NCI-H2227 treated with DMSO at 0.1 percent for 48 hours (cell line): ENCODE data around the gene RAB6B.
"Not testable (repeated sequence)": the region's sequence is repeated elsewhere in the genome, so short reads cannot be mapped to it uniquely, and the experiment has no call there.

Source experiments
- DNase-seq: peaks from one replicate; lab custom pipeline; 2025; lab: John Stamatoyannopoulos, UW

Gene RAB6B

GRCh38 chr3:133805702-133806475, 89.8 kb downstream of the RAB6B start, which contains the start of gene SRPRB:
TSS of gene SRPRB (plus strand) at chr3:133805815. CDS start at chr3:133805849, 34 bp downstream.
- DNase-seq: peak; percentile 89

- DNase-seq: no peak
Measured at GRCh38 chr3:133805384-133805701, 90.3 kb downstream of the RAB6B start.

- DNase-seq: no peak
Measured at GRCh38 chr3:133804896-133805295, 90.8 kb downstream of the RAB6B start.

- DNase-seq: no peak
Measured at GRCh38 chr3:133803469-133803868, 92.2 kb downstream of the RAB6B start.

GRCh38 chr3:133799794-133800585, 95.7 kb downstream of the RAB6B start:
- DNase-seq: no peak

- no peak for DNase-seq
Measured at GRCh38 chr3:133797396-133798105, 98.1 kb downstream of the RAB6B start.

- DNase-seq: no peak
Measured at GRCh38 chr3:133792171-133792763, 103.4 kb downstream of the RAB6B start.

GRCh38 chr3:133788024-133788423, 107.7 kb downstream of the RAB6B start:
- no peak for DNase-seq

- no peak for DNase-seq
Measured at GRCh38 chr3:133783762-133784161, 111.9 kb downstream of the RAB6B start.

GRCh38 chr3:133782454-133782853, 113.2 kb downstream of the RAB6B start:
- no peak for DNase-seq

GRCh38 chr3:133781570-133781969, 114.1 kb downstream of the RAB6B start:
- DNase-seq: no peak

- not testable (repeated sequence) for DNase-seq
Measured at GRCh38 chr3:133780756-133781155, 114.9 kb downstream of the RAB6B start.

GRCh38 chr3:133779626-133780203, 116.0 kb downstream of the RAB6B start:
- DNase-seq: no peak

GRCh38 chr3:133777807-133778568, 117.7 kb downstream of the RAB6B start:
- DNase-seq: no peak

- no peak for DNase-seq
Measured at GRCh38 chr3:133776794-133777438, 118.8 kb downstream of the RAB6B start.

GRCh38 chr3:133775835-133776234, 119.8 kb downstream of the RAB6B start:
- DNase-seq: no peak

GRCh38 chr3:133775309-133775708, 120.4 kb downstream of the RAB6B start:
- DNase-seq: no peak
